WTC11 (cell line): ENCODE data around the gene IL5RA. TPM values are rescaled to one million over a fixed set of nuclear protein-coding genes. Genes with fewer than 3 reads are reported as not detected.

ENCODE experiments used
- total RNA-seq: library from RNA; stranded (reverse); gene quantifications from 3 replicates; pipeline ENCODE4 v1.2.3, GENCODE V29; 2021

The IL5RA gene
- total RNA-seq, 1 experiment from 2014 or later = not detected

Other genes starting within 250 kb of the IL5RA start
- 17.2 to 18.8 TPM (median 17.9 TPM) in 3 replicates for gene TRNT1, start 16.6 kb upstream of the IL5RA start, total RNA-seq
- 22.6 to 24.4 TPM (median 23.2 TPM) in 3 replicates for gene CRBN, start 69.3 kb upstream of the IL5RA start, total RNA-seq